PC-9 (cell line): ENCODE data around the gene LYPLA2. TPM values are rescaled to one million over a fixed set of nuclear protein-coding genes. Genes with fewer than 3 reads are reported as not detected.

Source experiments
- BruUV-seq: library from RNA; stranded (reverse); fragments of 400-500 nt; replicated peaks from 2 replicates; lab custom pipeline; 2021; lab: Mats Ljungman, UMichigan
- CTCF ChIA-PET: fragments of 300-600 bp; sonication (Branson Sonifier 250); formaldehyde crosslinking; loops from one replicate; lab custom pipeline; 2022; ENCODE audit warnings: antibody characterized with exemption; lab: Charles Lee
- POLR2A ChIA-PET: fragments of 300-600 bp; sonication (Branson Sonifier 250); formaldehyde crosslinking; loops from one replicate; lab custom pipeline; 2022; ENCODE audit warnings: antibody characterized with exemption; ENCODE audit not compliant: unreplicated experiment; lab: Charles Lee
- DNase-seq, 2 experiments: peaks; one replicate each; pipeline versions ENCODE4 v3.0.0 to v3.0.0-alpha.2; 2015 to 2022; ENCODE audit warnings: mixed read lengths in 1 of 2
- H2AFZ ChIP-seq: fragments of 200-600 bp; sonication (generic); 2 replicates; pipeline ENCODE4 v1.8.1; 2017; ENCODE audit warnings: antibody characterized with exemption
- H3F3A ChIP-seq: fragments of 200-600 bp; sonication (generic); 2 replicates; pipeline ENCODE4 v1.8.1; 2017; ENCODE audit warnings: antibody characterized with exemption, mild to moderate bottlenecking, low read depth; ENCODE audit not compliant: insufficient read depth
- H3K27ac ChIP-seq: fragments of 200-600 bp; sonication (generic); 2 replicates; pipeline ENCODE4 v1.6.1; 2016; ENCODE audit warnings: mixed run types
- H3K27me3 ChIP-seq: fragments of 200-600 bp; sonication (generic); 2 replicates; pipeline ENCODE4 v1.6.1; 2016; ENCODE audit warnings: low read depth, mixed run types; ENCODE audit not compliant: insufficient read depth
- H3K36me3 ChIP-seq: fragments of 200-600 bp; sonication (generic); 2 replicates; pipeline ENCODE4 v1.6.1; 2016; ENCODE audit warnings: low read depth, mixed run types
- H3K4me1 ChIP-seq: fragments of 200-600 bp; sonication (generic); replicated peaks from 2 replicates; pipeline ENCODE4 v1.6.1; 2016; ENCODE audit warnings: mixed run types; ENCODE audit not compliant: insufficient read depth
- H3K4me2 ChIP-seq: fragments of 200-600 bp; sonication (generic); 2 replicates; pipeline ENCODE4 v1.6.1; 2017; ENCODE audit warnings: mixed run types
- H3K4me3 ChIP-seq: fragments of 200-600 bp; sonication (generic); 2 replicates; pipeline ENCODE4 v1.6.1; 2016; ENCODE audit warnings: mixed run types
- H3K79me2 ChIP-seq: fragments of 200-600 bp; sonication (generic); 2 replicates; pipeline ENCODE4 v1.6.1; 2017; ENCODE audit warnings: low read depth, mixed run types
- H3K9me2 ChIP-seq: fragments of 200-600 bp; sonication (generic); 2 replicates; pipeline ENCODE4 v1.8.1; 2017; ENCODE audit warnings: mild to moderate bottlenecking; ENCODE audit not compliant: insufficient read depth
- H3K9me3 ChIP-seq: fragments of 200-600 bp; sonication (generic); 2 replicates; pipeline ENCODE4 v1.8.1; 2016; ENCODE audit warnings: low read depth; ENCODE audit not compliant: insufficient read depth
- H4K20me1 ChIP-seq: fragments of 200-600 bp; sonication (generic); 2 replicates; pipeline ENCODE4 v1.8.1; 2017; ENCODE audit not compliant: insufficient read depth
- CTCF ChIP-seq: fragments of 200-600 bp; sonication (generic); conservative IDR thresholded peaks from 2 replicates; pipeline ENCODE4 v1.6.1; 2017; ENCODE audit warnings: mixed run types, antibody characterized with exemption, mild to moderate bottlenecking, moderate library complexity
- EZH2 ChIP-seq: fragments of 200-600 bp; sonication (generic); IDR thresholded peaks from 2 replicates; pipeline ENCODE4 v1.8.0; 2017; ENCODE audit warnings: antibody characterized with exemption, low read depth
- intact Hi-C: fragments of 100-400 bp; cut with micrococcal nuclease; formaldehyde crosslinking; loops from one replicate; pipeline ENCODE4 v1.10.0; 2022; ENCODE audit not compliant: unreplicated experiment
- total RNA-seq: library from RNA; stranded (reverse); gene quantifications from 2 replicates; pipeline ENCODE4 v1.2.3, GENCODE V29; 2021

LYPLA2 gene
- total RNA-seq, 1 experiment from 2014 or later: 90.1 TPM

GRCh38 chr1:23810818-23811540 is 20.0 kb downstream of the LYPLA2 start:
- POLR2A ChIA-PET: interaction anchor here (0.7 kb wide), 1 partner anchor 110 kb away, joined by 3 read pairs; no protein-coding TSS in a partner anchor
- Histone ChIP-seq H3K27me3 (no peaks in the 10 kb centered on the region), H3K36me3 (no peaks in the 10 kb centered on the region), H3K9me2 (no peaks in the 10 kb centered on the region), H4K20me1 (no peaks in the 10 kb centered on the region), H3K4me2 (no peak overlapping the region), H2AFZ (no peak overlapping the region), H3K27ac (no peak overlapping the region), H3K79me2 (no peaks in the 10 kb centered on the region), H3F3A (no peaks in the 10 kb centered on the region; the same call in 1 of the 2 replicates), H3K4me1 (no peaks in the 10 kb centered on the region), H3K4me3 (no peak overlapping the region), H3K9me3 (no peaks in the 10 kb centered on the region)
- no peak for TF ChIP-seq EZH2
- peak; percentile 63 for TF ChIP-seq CTCF
- no peak for DNase-seq
- intact Hi-C loops: no loop called here
- CTCF ChIA-PET: interaction anchor here (1.0 to 1.7 kb wide), 4 partner anchors 9 to 59 kb away, joined by 3 to 6 read pairs (median 4); partner anchors contain the start of gene FUCA1
- no TSS peak for BruUV-seq

- POLR2A ChIA-PET: no interaction called here
- CTCF ChIA-PET: interaction anchor here (0.6 kb wide), 1 partner anchor 267 kb away, joined by 3 read pairs; no protein-coding TSS in a partner anchor
Measured at GRCh38 chr1:23814016-23814415, 23.1 kb downstream of the LYPLA2 start.

GRCh38 chr1:23816361-23816760 is 25.4 kb downstream of the LYPLA2 start:
- no peaks in the 10 kb centered on the region for H3K27me3 ChIP-seq
- no peaks in the 10 kb centered on the region for H3F3A ChIP-seq
- intact Hi-C loops: no loop called here
- no peaks in the 10 kb centered on the region for H3K79me2 ChIP-seq
- no peak for DNase-seq
- H3K9me2 ChIP-seq: no peaks in the 10 kb centered on the region
- TF ChIP-seq EZH2 (no peak), CTCF (no peak)
- no peaks in the 10 kb centered on the region for H4K20me1 ChIP-seq
- no peak overlapping the region for H3K4me3 ChIP-seq
- POLR2A ChIA-PET: no interaction called here
- no peaks in the 10 kb centered on the region for H3K4me1 ChIP-seq
- CTCF ChIA-PET: no interaction called here
- no peaks in the 10 kb centered on the region for H3K9me3 ChIP-seq
- no peak overlapping the region for H3K4me2 ChIP-seq
- H3K36me3 ChIP-seq: no peaks in the 10 kb centered on the region
- no TSS peak for BruUV-seq
- H2AFZ ChIP-seq: no peak overlapping the region
- H3K27ac ChIP-seq: no peak overlapping the region

More at GRCh38 chr1:23814016-23814415, 23.1 kb downstream of the LYPLA2 start:
- BruUV-seq: no TSS peak
- no peaks in the 10 kb centered on the region for H4K20me1 ChIP-seq
- no peaks in the 10 kb centered on the region; the same call in 1 of the 2 replicates for H3F3A ChIP-seq
- intact Hi-C loops: no loop called here
- H3K27me3 ChIP-seq: no peaks in the 10 kb centered on the region
- no peak overlapping the region for H3K27ac ChIP-seq
- H3K4me1 ChIP-seq: no peaks in the 10 kb centered on the region
- no peaks in the 10 kb centered on the region for H3K79me2 ChIP-seq
- H3K4me3 ChIP-seq: no peak overlapping the region
- no peak for TF ChIP-seq CTCF
- TF ChIP-seq EZH2: no peak
- no peak for DNase-seq
- no peaks in the 10 kb centered on the region for H3K9me3 ChIP-seq
- no peaks in the 10 kb centered on the region for H3K9me2 ChIP-seq
- no peak overlapping the region for H3K4me2 ChIP-seq
- H3K36me3 ChIP-seq: no peaks in the 10 kb centered on the region
- H2AFZ ChIP-seq: no peak overlapping the region
